ENCODE measurements around the gene DGKZ.

Gene DGKZ

GRCh38 chr11:46381819-46382645 lies 34.8 kb downstream of the DGKZ start:
- DNase-seq = peak; percentile 45

- DNase-seq = peak; percentile 39
Observed at GRCh38 chr11:46382646-46383403, 35.6 kb downstream of the DGKZ start.

GRCh38 chr11:46383404-46383758 lies 36.1 kb downstream of the DGKZ start:
- DNase-seq = no peak

GRCh38 chr11:46383974-46384701 lies 36.9 kb downstream of the DGKZ start:
- no peak for DNase-seq

GRCh38 chr11:46385169-46386004 lies 38.1 kb downstream of the DGKZ start:
- DNase-seq = no peak

- no peak for DNase-seq
Observed at GRCh38 chr11:46386005-46386578, 38.8 kb downstream of the DGKZ start.

- no peak for DNase-seq
Observed at GRCh38 chr11:46386674-46387073, 39.4 kb downstream of the DGKZ start.

GRCh38 chr11:46387456-46387855 lies 40.2 kb downstream of the DGKZ start:
- DNase-seq = no peak

GRCh38 chr11:46387919-46388618 lies 40.8 kb downstream of the DGKZ start:
- no peak for DNase-seq

- peak; percentile 17 for DNase-seq
Observed at GRCh38 chr11:46388619-46389449, 41.6 kb downstream of the DGKZ start.

GRCh38 chr11:46389450-46390330 lies 42.4 kb downstream of the DGKZ start:
- peak; percentile 74 for DNase-seq

GRCh38 chr11:46390331-46391171 lies 43.3 kb downstream of the DGKZ start:
- DNase-seq = no peak

- DNase-seq = peak; percentile 26
Observed at GRCh38 chr11:46391186-46391577, 43.9 kb downstream of the DGKZ start.

- peak; percentile 77 for DNase-seq
Observed at GRCh38 chr11:46391578-46392420, 44.5 kb downstream of the DGKZ start, which contains the start of gene CHRM4. Gene CHRM4 (minus strand): TSS chr11:46391776. CDS start chr11:46386557, 5,219 bp downstream.

GRCh38 chr11:46392421-46393230 lies 45.4 kb downstream of the DGKZ start:
- DNase-seq = no peak

GRCh38 chr11:46393231-46393616 lies 46.0 kb downstream of the DGKZ start:
- DNase-seq = no peak

GRCh38 chr11:46393759-46394158 lies 46.5 kb downstream of the DGKZ start:
- DNase-seq = no peak
